HL-60 (cell line): ENCODE data around the gene CYP27C1.

ENCODE experiments used
- CTCF ChIP-seq: IDR thresholded peaks from one replicate; pipeline ENCODE4 v1.5.1; 2011; ENCODE audit warnings: low read length, control low read depth, inconsistent platforms; ENCODE audit not compliant: insufficient read depth
- REST ChIP-seq: IDR thresholded peaks from 2 replicates; pipeline ENCODE4 v1.6.1; 2012; ENCODE audit warnings: low read depth; ENCODE audit not compliant: insufficient replicate concordance

GRCh38 chr2:127172306-127172705 is 47.8 kb downstream of the CYP27C1 start:
- no peak for TF ChIP-seq CTCF
- TF ChIP-seq REST: no peak
